ENCODE results near the gene TMEM247.

Gene TMEM247

DNA sequence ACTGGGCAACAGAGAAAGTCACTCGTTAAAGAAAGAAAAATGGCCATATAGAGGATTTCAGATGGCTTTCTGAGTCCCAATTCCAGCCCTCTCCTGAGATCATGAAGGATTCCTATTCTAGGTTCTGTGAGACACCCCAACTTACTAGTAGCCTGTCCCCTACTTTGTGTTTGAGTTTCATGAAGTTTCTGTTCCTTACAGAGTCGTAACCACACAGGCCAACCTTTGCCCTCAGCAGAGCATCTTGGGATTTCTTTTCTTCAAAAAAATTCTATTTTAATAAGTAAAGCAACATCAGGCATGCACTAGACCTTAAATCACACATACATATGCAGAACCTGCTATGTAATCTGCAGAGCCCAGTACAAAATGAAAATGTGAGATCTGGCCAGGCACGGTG, 30.4 kb downstream of the TMEM247 start:
- no peak for DNase-seq (ENCODE audit: low spot score)
- Histone ChIP-seq H3K4me3 (no peak overlapping the region), H3K27ac (no peak overlapping the region)
- TF ChIP-seq, protein P1, sequence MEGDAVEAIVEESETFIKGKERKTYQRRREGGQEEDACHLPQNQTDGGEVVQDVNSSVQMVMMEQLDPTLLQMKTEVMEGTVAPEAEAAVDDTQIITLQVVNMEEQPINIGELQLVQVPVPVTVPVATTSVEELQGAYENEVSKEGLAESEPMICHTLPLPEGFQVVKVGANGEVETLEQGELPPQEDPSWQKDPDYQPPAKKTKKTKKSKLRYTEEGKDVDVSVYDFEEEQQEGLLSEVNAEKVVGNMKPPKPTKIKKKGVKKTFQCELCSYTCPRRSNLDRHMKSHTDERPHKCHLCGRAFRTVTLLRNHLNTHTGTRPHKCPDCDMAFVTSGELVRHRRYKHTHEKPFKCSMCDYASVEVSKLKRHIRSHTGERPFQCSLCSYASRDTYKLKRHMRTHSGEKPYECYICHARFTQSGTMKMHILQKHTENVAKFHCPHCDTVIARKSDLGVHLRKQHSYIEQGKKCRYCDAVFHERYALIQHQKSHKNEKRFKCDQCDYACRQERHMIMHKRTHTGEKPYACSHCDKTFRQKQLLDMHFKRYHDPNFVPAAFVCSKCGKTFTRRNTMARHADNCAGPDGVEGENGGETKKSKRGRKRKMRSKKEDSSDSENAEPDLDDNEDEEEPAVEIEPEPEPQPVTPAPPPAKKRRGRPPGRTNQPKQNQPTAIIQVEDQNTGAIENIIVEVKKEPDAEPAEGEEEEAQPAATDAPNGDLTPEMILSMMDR (IDR thresholded peaks at IDR 0.05) = no peak

DNA sequence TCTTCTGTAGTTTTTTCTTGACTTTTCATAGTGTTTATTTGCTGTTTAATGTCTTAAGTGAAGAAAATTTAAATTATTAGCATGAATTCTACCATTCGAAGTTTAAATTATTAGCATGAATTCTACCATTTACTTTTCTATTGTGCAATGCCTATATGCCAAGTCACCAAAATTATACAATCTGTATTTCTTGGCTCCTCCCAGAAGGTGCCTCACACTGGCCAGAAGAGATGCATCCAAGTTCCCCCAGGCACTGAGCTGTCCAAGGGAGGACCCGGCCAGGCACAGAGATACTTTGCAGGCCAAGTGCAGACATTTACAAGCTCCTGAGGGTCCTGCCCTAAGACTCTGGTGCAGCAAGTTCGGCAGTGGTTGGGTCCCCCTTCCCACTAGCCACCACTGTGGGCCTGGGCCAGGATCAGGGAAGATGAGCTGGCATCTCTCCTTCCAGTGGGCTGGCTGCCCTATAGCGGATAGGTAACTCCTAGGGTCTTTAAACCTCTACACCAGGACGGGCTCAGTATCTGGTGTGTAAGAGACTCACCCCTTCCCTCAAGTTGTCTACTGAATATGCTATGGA, 31.3 kb downstream of the TMEM247 start:
- no peak for DNase-seq (ENCODE audit: low spot score)
- TF ChIP-seq, protein P1 (IDR thresholded peaks at IDR 0.05) = no peak
- no peak overlapping the region for H3K27ac ChIP-seq
- no peak overlapping the region for H3K4me3 ChIP-seq

DNA sequence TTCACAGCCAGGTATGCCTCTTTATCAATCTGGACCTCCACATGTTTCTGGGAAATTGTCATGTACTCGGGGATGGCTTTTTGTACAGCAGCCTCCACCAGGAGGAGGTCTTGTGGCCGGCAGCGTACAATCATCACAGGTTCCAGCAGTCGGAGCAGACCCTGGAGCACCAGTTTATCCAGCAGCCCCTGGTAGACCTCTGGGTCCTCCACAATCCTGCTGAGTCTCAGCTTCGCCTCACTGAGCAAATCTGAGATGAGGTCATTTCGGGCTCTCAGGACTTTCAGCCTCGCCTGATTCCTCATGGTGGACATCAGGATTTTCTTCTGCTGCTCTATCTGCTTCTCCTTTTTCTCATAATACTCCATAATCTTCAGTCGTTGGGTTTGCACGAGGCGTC, 32.8 kb downstream of the TMEM247 start:
- TF ChIP-seq, protein P1 (IDR thresholded peaks at IDR 0.05) = no peak
- Histone ChIP-seq H3K27ac (no peak overlapping the region), H3K4me3 (no peak overlapping the region)
- DNase-seq (ENCODE audit: low spot score) = no peak

DNA sequence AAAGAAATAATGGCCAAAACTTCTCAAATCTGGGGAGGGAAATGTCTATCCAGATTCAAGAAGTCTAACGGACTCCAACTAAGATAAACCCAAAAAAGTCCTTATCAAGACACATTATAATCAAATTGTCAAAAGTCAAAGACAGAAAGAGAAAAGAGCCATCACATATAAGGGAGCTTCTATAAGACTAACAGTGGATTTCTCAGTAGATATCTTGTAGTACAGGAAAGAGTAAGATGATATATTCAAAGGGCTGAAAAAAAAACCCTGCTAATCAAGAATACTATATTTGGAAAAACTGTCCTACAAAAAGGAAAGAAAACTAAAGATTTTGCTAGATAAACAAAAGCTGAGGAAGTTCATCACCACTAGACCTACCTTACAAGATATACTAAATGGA, 35.4 kb downstream of the TMEM247 start:
- TF ChIP-seq, protein P1 (IDR thresholded peaks at IDR 0.05) = no peak
- no peak for DNase-seq (ENCODE audit: low spot score)
- H3K4me3 ChIP-seq = no peak overlapping the region
- no peak overlapping the region for H3K27ac ChIP-seq

DNA sequence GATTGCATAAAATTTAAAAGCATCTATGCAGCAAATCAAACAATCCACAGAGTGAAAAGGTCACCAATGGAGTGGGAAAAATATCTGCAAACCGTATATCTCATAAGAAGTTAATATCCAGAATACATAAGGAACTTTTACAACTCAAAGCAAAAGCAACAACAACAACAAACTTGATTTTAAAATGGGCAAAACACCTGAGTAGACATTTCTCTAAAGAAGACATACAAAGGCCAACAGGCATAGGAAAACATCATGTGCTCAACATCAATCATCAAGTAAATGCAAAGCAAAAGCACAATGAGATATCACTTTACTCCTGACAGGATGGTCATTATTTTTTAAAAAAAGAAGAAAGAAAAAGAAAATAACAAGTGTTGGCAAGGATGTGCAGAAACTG, 38.1 kb downstream of the TMEM247 start:
- TF ChIP-seq, protein P1 (IDR thresholded peaks at IDR 0.05) = no peak
- no peak for DNase-seq (ENCODE audit: low spot score)
- no peak overlapping the region for H3K4me3 ChIP-seq
- no peak overlapping the region for H3K27ac ChIP-seq

DNA sequence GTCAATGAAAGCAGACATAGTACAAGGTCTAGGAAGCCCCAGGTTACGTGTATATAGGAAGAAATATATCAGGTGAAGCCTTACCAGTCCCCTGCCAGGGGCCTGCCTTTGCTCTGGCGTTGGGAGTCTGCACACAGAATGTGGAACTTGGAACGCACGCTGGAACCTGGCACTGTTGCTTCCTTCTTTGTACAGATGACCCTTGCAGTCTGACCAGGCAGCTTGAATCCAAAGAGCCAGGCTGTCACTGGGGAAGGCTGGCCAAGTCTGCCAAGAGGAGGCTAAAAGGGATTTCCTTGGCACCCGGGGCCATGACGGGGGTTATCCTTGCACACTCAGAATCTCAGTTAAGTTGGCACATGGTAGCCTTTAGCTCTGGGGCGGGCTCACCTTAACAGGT, 39.5 kb downstream of the TMEM247 start:
- H3K27ac ChIP-seq = no peak overlapping the region
- H3K4me3 ChIP-seq = no peak overlapping the region
- TF ChIP-seq, protein P1 (IDR thresholded peaks at IDR 0.05) = no peak
- no peak for DNase-seq (ENCODE audit: low spot score)

GRCh38 chr2:46519265-46519664, 39.9 kb downstream of the TMEM247 start:
- Histone ChIP-seq H3K27ac (no peak overlapping the region), H3K4me3 (no peak overlapping the region)
- no peak for DNase-seq (ENCODE audit: low spot score)
- TF ChIP-seq, protein P1 (IDR thresholded peaks at IDR 0.05) = no peak
